Endothelial cell of umbilical vein (primary cell): ENCODE data around the gene TNFAIP8L1.

Experiments used
- CTCF ChIP-seq, 2 donors: IDR thresholded peaks; 1 replicate in 1 of 2; 2 replicates in 1 of 2; pipeline ENCODE4 v1.5.1; 2011; ENCODE audit warnings: low read length in 2 of 2, mild to moderate bottlenecking in 2 of 2, moderate library complexity in 2 of 2, control low read depth in 1 of 2, inconsistent platforms in 1 of 2, low read depth in 1 of 2; ENCODE audit not compliant: insufficient read depth in 1 of 2; ENCODE audit errors: extremely low read depth in 1 of 2
- EZH2 ChIP-seq: IDR thresholded peaks from 2 replicates; pipeline ENCODE4 v1.6.1; 2012; ENCODE audit warnings: borderline replicate concordance, low read depth, mild to moderate bottlenecking, moderate library complexity, low read length, inconsistent platforms; ENCODE audit not compliant: severe bottlenecking
- FOS ChIP-seq: IDR thresholded peaks from 2 replicates; pipeline ENCODE4 v1.6.1; 2011; ENCODE audit warnings: mild to moderate bottlenecking, low read length, moderate library complexity, borderline replicate concordance; ENCODE audit not compliant: insufficient read depth
- GATA2 ChIP-seq: IDR thresholded peaks from 2 replicates; pipeline ENCODE4 v1.7.0; 2011; ENCODE audit warnings: low read depth, mild to moderate bottlenecking, moderate library complexity, mixed read lengths, low read length; ENCODE audit not compliant: insufficient read length, insufficient read depth
- JUN ChIP-seq: IDR thresholded peaks from 2 replicates; pipeline ENCODE4 v1.6.1; 2011; ENCODE audit warnings: borderline replicate concordance, low read depth; ENCODE audit not compliant: insufficient read length, insufficient read depth
- MAX ChIP-seq: IDR thresholded peaks from 2 replicates; pipeline ENCODE4 v1.6.1; 2011; ENCODE audit not compliant: insufficient read depth, insufficient read length
- MYC ChIP-seq: IDR thresholded peaks from one replicate; pipeline ENCODE4 v1.6.1; 2011; ENCODE audit warnings: mild to moderate bottlenecking, low read depth, low read length
- POLR2A ChIP-seq: IDR thresholded peaks from 2 replicates; pipeline ENCODE4 v1.6.1; 2012; ENCODE audit warnings: low read depth, mild to moderate bottlenecking, control low read depth, low read length
- POLR2AphosphoS5 ChIP-seq: IDR thresholded peaks from 2 replicates; pipeline ENCODE4 v1.6.1; 2012; ENCODE audit warnings: low read depth, mild to moderate bottlenecking, control low read depth, low read length, moderate library complexity; ENCODE audit not compliant: insufficient read depth

- TF ChIP-seq CTCF (IDR thresholded peaks at IDR 0.05; ENCODE audit: extremely low read depth in 1 of 2, insufficient read depth in 1 of 2, low read depth in 1 of 2, low read length in 2 of 2) (no peak), POLR2A (no peak), EZH2 (no peak), FOS (no peak), MYC (no peak), JUN (no peak), POLR2AphosphoS5 (no peak), MAX (no peak), GATA2 (no peak)
These were observed 12.8 kb downstream of the TNFAIP8L1 start for GRCh38 chr19:4652075-4652474.
